GM12865 (cell line): Measurements from ENCODE around the gene GPR12.
"Not testable (repeated sequence)": the region's sequence is repeated elsewhere in the genome, so short reads cannot be mapped to it uniquely, and the experiment has no call there.

ENCODE experiments used
- DNase-seq: peaks from one replicate; pipeline ENCODE4 v3.0.0; 2010; ENCODE audit warnings: low read depth
- H3K4me3 ChIP-seq: 2 replicates; pipeline ENCODE4 v1.5.1; 2011; ENCODE audit warnings: mild to moderate bottlenecking, low read depth, low read length, control low read depth
- CTCF ChIP-seq: IDR thresholded peaks from 2 replicates; pipeline ENCODE4 v1.5.1; 2011; ENCODE audit warnings: low read length, control low read depth, low read depth, inconsistent platforms; ENCODE audit not compliant: insufficient read depth; ENCODE audit errors: missing control alignments

The GPR12 gene

GRCh38 chr13:26726684-26727083 lies 33.9 kb downstream of the GPR12 start:
- no peak overlapping the region for H3K4me3 ChIP-seq
- no peak for TF ChIP-seq CTCF
- DNase-seq, result no peak

GRCh38 chr13:26723620-26724019 lies 37.0 kb downstream of the GPR12 start:
- not testable (repeated sequence) for H3K4me3 ChIP-seq, DNase-seq

GRCh38 chr13:26722321-26722720 lies 38.3 kb downstream of the GPR12 start:
- no peak for TF ChIP-seq CTCF
- DNase-seq, result no peak
- no peak overlapping the region for H3K4me3 ChIP-seq

- H3K4me3 ChIP-seq, result peak overlapping the region; percentile 11
- peak; percentile 40 for DNase-seq
- peak; percentile 1 for TF ChIP-seq CTCF
These were observed 39.1 kb downstream of the GPR12 start for GRCh38 chr13:26721251-26722121.

- H3K4me3 ChIP-seq, result no peak overlapping the region
- no peak for DNase-seq
- TF ChIP-seq CTCF, result no peak
These were observed 41.1 kb downstream of the GPR12 start for GRCh38 chr13:26719356-26719945.

- no peak overlapping the region for H3K4me3 ChIP-seq
- no peak for TF ChIP-seq CTCF
- DNase-seq, result no peak
These were observed 41.7 kb downstream of the GPR12 start for GRCh38 chr13:26718872-26719271.

- no peak for TF ChIP-seq CTCF
- DNase-seq, result no peak
These were observed 42.4 kb downstream of the GPR12 start for GRCh38 chr13:26718146-26718545.

More at GRCh38 chr13:26718146-26718545, 42.4 kb downstream of the GPR12 start:
- H3K4me3 ChIP-seq, result no peak overlapping the region
